Muscle layer of duodenum (tissue), 2 donors: ENCODE data around the gene ZCCHC7.
"Not testable (repeated sequence)": the region's sequence is repeated elsewhere in the genome, so short reads cannot be mapped to it uniquely, and the experiment has no call there.

Experiments used
- H3K27ac ChIP-seq: one replicate; pipeline ENCODE4 v1.7.0; 2013; ENCODE audit warnings: mild to moderate bottlenecking, low read length
- H3K27me3 ChIP-seq: one replicate; pipeline ENCODE4 v1.7.0; 2013; ENCODE audit warnings: low read depth, mild to moderate bottlenecking, control low read depth, low read length
- H3K36me3 ChIP-seq, 2 donors: one replicate each; pipeline ENCODE4 v1.7.0; 2013; ENCODE audit warnings: low read length in 2 of 2, control low read depth in 1 of 2, mild to moderate bottlenecking in 1 of 2; ENCODE audit not compliant: insufficient read depth in 2 of 2, control insufficient read depth in 1 of 2
- H3K4me1 ChIP-seq, 2 donors: one replicate each; pipeline ENCODE4 v1.7.0; 2013; ENCODE audit warnings: low read length in 2 of 2, mild to moderate bottlenecking in 2 of 2, control low read depth in 1 of 2, moderate library complexity in 1 of 2; ENCODE audit not compliant: insufficient read depth in 2 of 2, control insufficient read depth in 1 of 2
- H3K4me3 ChIP-seq, 2 donors: one replicate each; pipeline ENCODE4 v1.7.0; 2013; ENCODE audit warnings: low read length in 2 of 2, low read depth in 1 of 2, mild to moderate bottlenecking in 1 of 2
- H3K9me3 ChIP-seq, 2 donors: one replicate each; pipeline ENCODE4 v1.7.0; 2013; ENCODE audit warnings: low read length in 2 of 2, control low read depth in 1 of 2, mild to moderate bottlenecking in 1 of 2; ENCODE audit not compliant: control insufficient read depth in 1 of 2
- donor health status: healthy.

Gene ZCCHC7

GRCh38 chr9:37179576-37179975, 59.2 kb downstream of the ZCCHC7 start:
- no peak overlapping the region for H3K27ac ChIP-seq
- no peaks in the 10 kb centered on the region for H3K4me1 ChIP-seq

GRCh38 chr9:37180138-37180537, 59.8 kb downstream of the ZCCHC7 start:
- no peak overlapping the region for H3K27ac ChIP-seq
- peaks cover 0 to 4% of the 10 kb centered on the region in 2 donors for H3K36me3 ChIP-seq
- H3K27me3 ChIP-seq: no peaks in the 10 kb centered on the region
- H3K4me3 ChIP-seq: no peak overlapping the region
- no peaks in the 10 kb centered on the region for H3K9me3 ChIP-seq
- H3K4me1 ChIP-seq: no peaks in the 10 kb centered on the region

More at GRCh38 chr9:37179576-37179975, 59.2 kb downstream of the ZCCHC7 start:
- Histone ChIP-seq H3K36me3 (peaks cover 0 to 4% of the 10 kb centered on the region in 2 donors), H3K4me3 (no peak overlapping the region), H3K9me3 (no peaks in the 10 kb centered on the region), H3K27me3 (no peaks in the 10 kb centered on the region)

GRCh38 chr9:37182718-37183117, 62.3 kb downstream of the ZCCHC7 start:
- H3K4me1 ChIP-seq: no peaks in the 10 kb centered on the region
- no peak overlapping the region for H3K27ac ChIP-seq
- no peaks in the 10 kb centered on the region for H3K36me3 ChIP-seq
- H3K4me3 ChIP-seq: no peak overlapping the region
- no peaks in the 10 kb centered on the region for H3K27me3 ChIP-seq
- no peaks in the 10 kb centered on the region for H3K9me3 ChIP-seq

- Histone ChIP-seq H3K27ac (no peak overlapping the region), H3K9me3 (no peaks in the 10 kb centered on the region), H3K4me3 (no peak overlapping the region), H3K27me3 (no peaks in the 10 kb centered on the region), H3K4me1 (no peaks in the 10 kb centered on the region), H3K36me3 (peaks cover 0 to 5% of the 10 kb centered on the region in 2 donors)
Observed at GRCh38 chr9:37184905-37185867, 64.8 kb downstream of the ZCCHC7 start.

GRCh38 chr9:37187292-37187691, 66.9 kb downstream of the ZCCHC7 start:
- Histone ChIP-seq H3K27me3 (no peaks in the 10 kb centered on the region), H3K9me3 (no peaks in the 10 kb centered on the region), H3K27ac (no peak overlapping the region), H3K4me3 (no peak overlapping the region), H3K4me1 (no peaks in the 10 kb centered on the region), H3K36me3 (peaks cover 0 to 5% of the 10 kb centered on the region in 2 donors)

GRCh38 chr9:37187713-37188439, 67.5 kb downstream of the ZCCHC7 start:
- Histone ChIP-seq H3K9me3 (no peaks in the 10 kb centered on the region), H3K4me1 (no peaks in the 10 kb centered on the region), H3K27me3 (no peaks in the 10 kb centered on the region), H3K4me3 (no peak overlapping the region), H3K36me3 (peaks cover 0 to 5% of the 10 kb centered on the region in 2 donors), H3K27ac (no peak overlapping the region)

- not testable (repeated sequence) for H3K36me3 ChIP-seq, H3K27ac ChIP-seq, H3K4me1 ChIP-seq, H3K9me3 ChIP-seq, H3K4me3 ChIP-seq, H3K27me3 ChIP-seq
Observed at GRCh38 chr9:37190739-37191138, 70.4 kb downstream of the ZCCHC7 start.

- Histone ChIP-seq H3K27me3 (no peaks in the 10 kb centered on the region), H3K36me3 (peaks cover 0 to 5% of the 10 kb centered on the region in 2 donors), H3K9me3 (no peaks in the 10 kb centered on the region), H3K4me1 (no peaks in the 10 kb centered on the region), H3K27ac (no peak overlapping the region), H3K4me3 (no peak overlapping the region)
Observed at GRCh38 chr9:37191403-37192089, 71.2 kb downstream of the ZCCHC7 start.

- no peak overlapping the region for H3K4me3 ChIP-seq
- peaks cover 0 to 5% of the 10 kb centered on the region in 2 donors for H3K36me3 ChIP-seq
- peaks cover 4 to 8% of the 10 kb centered on the region in 2 donors for H3K4me1 ChIP-seq
- no peak overlapping the region for H3K27ac ChIP-seq
- no peaks in the 10 kb centered on the region for H3K27me3 ChIP-seq
- H3K9me3 ChIP-seq: no peaks in the 10 kb centered on the region
Observed at GRCh38 chr9:37192803-37193202, 72.4 kb downstream of the ZCCHC7 start.

- no peaks in the 10 kb centered on the region for H3K36me3 ChIP-seq
- no peaks in the 10 kb centered on the region for H3K27me3 ChIP-seq
- H3K4me1 ChIP-seq: peaks cover 4 to 13% of the 10 kb centered on the region in 2 donors
- no peak overlapping the region for H3K27ac ChIP-seq
- no peak overlapping the region for H3K4me3 ChIP-seq
- H3K9me3 ChIP-seq: no peaks in the 10 kb centered on the region
Observed at GRCh38 chr9:37197158-37198038, 77.0 kb downstream of the ZCCHC7 start.
